Measurements from ENCODE around the gene ZC3H12D. TPM values are rescaled to one million over a fixed set of nuclear protein-coding genes. Genes with fewer than 3 reads are reported as not detected.

Gene ZC3H12D
- total RNA-seq, 1 donor from 2014 or later, result 0.14 TPM

DNA sequence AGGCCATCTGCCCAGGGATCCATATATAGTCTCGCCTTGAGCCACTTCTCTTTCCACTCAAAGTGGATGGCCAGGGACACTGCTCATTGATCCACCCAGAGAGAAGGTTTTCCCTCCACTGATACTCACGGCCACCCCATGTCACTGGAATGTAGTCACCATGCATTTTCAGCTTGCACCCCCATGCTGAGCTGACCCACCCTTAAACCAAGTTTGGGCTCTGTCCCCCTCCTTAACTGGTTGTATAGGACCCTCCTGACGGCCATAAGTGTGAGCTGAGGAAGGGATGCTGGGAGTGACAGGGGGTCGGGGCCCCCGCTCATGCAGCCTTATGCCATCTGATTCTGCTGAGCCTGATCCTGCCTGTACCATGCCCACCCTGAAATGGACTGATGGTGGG, 59.1 kb downstream of the ZC3H12D start:
- Mint-ChIP-seq H3K27ac (ENCODE audit: unreplicated experiment) (no peak overlapping the region), H3K9me3 (no peaks in the 10 kb centered on the region), H3K4me3 (no peak overlapping the region), H3K4me1 (peaks cover 12% of the 10 kb centered on the region), H3K36me3 (ENCODE audit: low read depth) (no peaks in the 10 kb centered on the region), H3K27me3 (ENCODE audit: low read depth) (no peaks in the 10 kb centered on the region)
- TF ChIP-seq, protein P1, sequence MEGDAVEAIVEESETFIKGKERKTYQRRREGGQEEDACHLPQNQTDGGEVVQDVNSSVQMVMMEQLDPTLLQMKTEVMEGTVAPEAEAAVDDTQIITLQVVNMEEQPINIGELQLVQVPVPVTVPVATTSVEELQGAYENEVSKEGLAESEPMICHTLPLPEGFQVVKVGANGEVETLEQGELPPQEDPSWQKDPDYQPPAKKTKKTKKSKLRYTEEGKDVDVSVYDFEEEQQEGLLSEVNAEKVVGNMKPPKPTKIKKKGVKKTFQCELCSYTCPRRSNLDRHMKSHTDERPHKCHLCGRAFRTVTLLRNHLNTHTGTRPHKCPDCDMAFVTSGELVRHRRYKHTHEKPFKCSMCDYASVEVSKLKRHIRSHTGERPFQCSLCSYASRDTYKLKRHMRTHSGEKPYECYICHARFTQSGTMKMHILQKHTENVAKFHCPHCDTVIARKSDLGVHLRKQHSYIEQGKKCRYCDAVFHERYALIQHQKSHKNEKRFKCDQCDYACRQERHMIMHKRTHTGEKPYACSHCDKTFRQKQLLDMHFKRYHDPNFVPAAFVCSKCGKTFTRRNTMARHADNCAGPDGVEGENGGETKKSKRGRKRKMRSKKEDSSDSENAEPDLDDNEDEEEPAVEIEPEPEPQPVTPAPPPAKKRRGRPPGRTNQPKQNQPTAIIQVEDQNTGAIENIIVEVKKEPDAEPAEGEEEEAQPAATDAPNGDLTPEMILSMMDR (conservative IDR thresholded peaks at IDR 0.05), result no peak
- DNase-seq (ENCODE audit: low read depth, low spot score), result no peak

DNA sequence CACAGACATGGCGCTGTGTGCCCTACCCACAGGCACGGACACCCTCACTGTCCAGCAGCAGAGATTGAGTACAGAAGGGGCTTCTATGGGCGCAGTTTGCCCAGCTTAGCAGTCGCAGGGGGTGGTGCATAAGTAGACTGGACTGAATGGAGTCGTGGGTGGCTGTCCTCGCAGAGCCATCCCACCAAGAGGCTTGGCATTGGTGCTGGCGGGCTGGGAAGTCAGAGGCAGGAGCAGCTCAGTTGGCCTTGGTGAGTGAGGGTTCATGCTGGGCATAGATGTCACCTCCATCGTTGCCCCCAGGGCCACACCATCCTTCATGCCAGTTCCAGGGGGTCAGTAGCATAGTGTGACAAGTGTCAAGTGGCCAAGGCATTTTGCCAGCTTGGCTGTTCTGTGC, 59.6 kb downstream of the ZC3H12D start:
- H3K27me3 Mint-ChIP-seq (ENCODE audit: low read depth), result no peaks in the 10 kb centered on the region
- no peaks in the 10 kb centered on the region for H3K36me3 Mint-ChIP-seq (ENCODE audit: low read depth)
- H3K9me3 Mint-ChIP-seq, result no peaks in the 10 kb centered on the region
- TF ChIP-seq, protein P1 (conservative IDR thresholded peaks at IDR 0.05), result no peak
- H3K27ac Mint-ChIP-seq (ENCODE audit: unreplicated experiment), result no peak overlapping the region
- DNase-seq (ENCODE audit: low read depth, low spot score), result no peak
- no peak overlapping the region for H3K4me3 Mint-ChIP-seq
- H3K4me1 Mint-ChIP-seq, result peaks cover 12% of the 10 kb centered on the region

DNA sequence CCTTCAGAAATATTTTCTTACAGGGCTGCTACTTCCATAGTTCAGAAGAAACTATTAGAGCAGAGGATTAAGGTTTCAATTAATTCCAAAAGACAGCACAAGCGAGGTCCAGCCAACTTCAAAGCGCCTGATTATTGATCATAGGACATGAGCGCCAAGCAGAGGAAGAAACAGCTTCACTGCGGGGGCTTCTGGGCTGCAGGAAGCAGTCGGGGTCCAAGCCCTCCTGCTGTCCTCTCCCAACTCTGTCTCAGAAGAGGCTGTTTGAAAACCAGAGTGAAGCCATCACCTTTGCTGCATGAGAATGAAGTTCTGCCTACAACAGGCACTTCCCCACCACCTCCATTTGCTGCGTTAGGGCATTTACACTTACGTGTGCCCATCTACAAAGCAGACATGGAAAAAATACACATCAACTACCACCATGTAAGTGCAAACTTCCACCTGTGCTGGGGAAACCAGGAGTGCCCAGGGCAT, 60.8 kb downstream of the ZC3H12D start:
- Mint-ChIP-seq H3K4me1 (peaks cover 12% of the 10 kb centered on the region), H3K36me3 (ENCODE audit: low read depth) (no peaks in the 10 kb centered on the region), H3K27ac (ENCODE audit: unreplicated experiment) (peak overlapping the region; percentile 27), H3K4me3 (no peak overlapping the region), H3K27me3 (ENCODE audit: low read depth) (no peaks in the 10 kb centered on the region), H3K9me3 (no peaks in the 10 kb centered on the region)
- DNase-seq (ENCODE audit: low read depth, low spot score), result no peak
- TF ChIP-seq, protein P1 (conservative IDR thresholded peaks at IDR 0.05), result no peak

DNA sequence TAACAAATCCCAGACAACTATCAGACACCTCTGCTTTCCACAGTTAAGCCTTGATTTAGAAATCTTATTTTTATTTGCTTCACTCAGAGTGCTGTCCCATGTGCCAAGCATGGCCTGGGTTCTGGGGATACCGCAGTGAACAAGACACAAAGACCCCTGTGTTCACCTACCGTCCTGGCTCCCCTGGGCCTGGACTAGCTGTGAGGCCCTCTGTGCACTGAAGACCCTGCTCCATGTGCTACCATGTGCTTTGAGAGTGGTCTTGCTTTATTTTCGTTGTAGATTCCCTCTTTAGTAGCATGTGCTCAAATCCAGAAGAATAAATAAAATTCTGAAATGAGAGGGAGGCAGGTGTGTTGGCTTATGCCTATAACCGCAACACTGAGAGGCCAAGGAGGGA, 62.2 kb downstream of the ZC3H12D start:
- TF ChIP-seq, protein P1 (conservative IDR thresholded peaks at IDR 0.05), result no peak
- Mint-ChIP-seq H3K27ac (ENCODE audit: unreplicated experiment) (no peak overlapping the region), H3K36me3 (ENCODE audit: low read depth) (no peaks in the 10 kb centered on the region), H3K4me1 (peaks cover 12% of the 10 kb centered on the region), H3K9me3 (no peaks in the 10 kb centered on the region), H3K27me3 (ENCODE audit: low read depth) (no peaks in the 10 kb centered on the region), H3K4me3 (no peak overlapping the region)
- DNase-seq (ENCODE audit: low read depth, low spot score), result no peak

DNA sequence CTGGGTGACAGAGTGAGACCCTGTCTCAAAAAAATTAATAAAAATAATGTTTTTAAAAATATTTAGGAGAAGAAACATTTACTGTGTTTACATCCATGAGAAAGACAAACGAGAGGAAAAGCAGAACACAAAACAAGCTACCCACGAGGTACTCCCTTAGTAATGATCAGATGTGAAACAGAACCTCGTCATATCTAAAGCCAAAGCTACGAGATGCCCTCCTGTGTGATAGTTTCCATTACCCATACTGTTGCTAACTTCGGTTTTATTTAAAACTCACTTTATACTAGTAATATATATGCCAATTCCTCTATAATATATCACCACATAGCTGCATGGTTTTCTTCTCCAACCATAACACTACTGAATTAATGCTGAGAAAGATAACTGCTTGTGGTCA, 63.7 kb downstream of the ZC3H12D start:
- H3K36me3 Mint-ChIP-seq (ENCODE audit: low read depth), result peaks cover under 1% of the 10 kb centered on the region
- H3K9me3 Mint-ChIP-seq, result peaks cover under 1% of the 10 kb centered on the region
- no peak overlapping the region for H3K27ac Mint-ChIP-seq (ENCODE audit: unreplicated experiment)
- H3K4me1 Mint-ChIP-seq, result peaks cover 12% of the 10 kb centered on the region
- no peak overlapping the region for H3K4me3 Mint-ChIP-seq
- H3K27me3 Mint-ChIP-seq (ENCODE audit: low read depth), result no peaks in the 10 kb centered on the region
- TF ChIP-seq, protein P1 (conservative IDR thresholded peaks at IDR 0.05), result no peak
- DNase-seq (ENCODE audit: low read depth, low spot score), result no peak

All from neural crest cell (in vitro differentiated cells).